Subcutaneous preadipocyte (primary cell): ENCODE measurements around the gene MEN1. TPM values are rescaled to one million over a fixed set of nuclear protein-coding genes. Genes with fewer than 3 reads are reported as not detected.

ENCODE experiments used
- total RNA-seq: library from RNA; depleted of rRNA; stranded (reverse); fragments of >200 nt; gene quantifications from 2 replicates; pipeline ENCODE4 v1.2.3, GENCODE V29; 2012

The MEN1 gene
- 20.2 and 22.1 TPM in 2 replicates for total RNA-seq

GRCh38 chr11:64810271-64810890, at the start of gene MEN1:
TSS of gene MEN1 (minus strand) at chr11:64810551. CDS start at chr11:64810109, 442 bp downstream.

GRCh38 chr11:64844330-64845128, 34.2 kb upstream of the MEN1 start, which contains the start of gene CDC42BPG:
TSS of gene CDC42BPG (minus strand) at chr11:64844653. CDS start at chr11:64844569, 84 bp downstream.

GRCh38 chr11:64803158-64803845, 7.0 kb downstream of the MEN1 start, which contains the start of gene MAP4K2:
TSS of gene MAP4K2 (minus strand) at chr11:64803214. CDS start at chr11:64803149, 65 bp downstream.

GRCh38 chr11:64778473-64779298, 31.7 kb downstream of the MEN1 start, which contains the start of gene SF1:
TSS of gene SF1 (minus strand) at chr11:64778542. CDS start at chr11:64778392, 150 bp downstream.

GRCh38 chr11:64759722-64760719, 50.3 kb downstream of the MEN1 start, which contains the start of gene PYGM:
TSS of gene PYGM (minus strand) at chr11:64759974. CDS start at chr11:64759898, 76 bp downstream.

Other genes with a start within 250 kb of the MEN1 start
- gene SLC22A12, start 219.3 kb downstream of the MEN1 start, total RNA-seq: not detected in 2 replicates
- gene NRXN2, start 87.4 kb downstream of the MEN1 start, total RNA-seq: 9.2 and 17.2 TPM in 2 replicates
- gene RASGRP2, start 66.4 kb downstream of the MEN1 start, total RNA-seq: 0.20 and 0.37 TPM in 2 replicates
- 0.37 and 0.39 TPM in 2 replicates for gene PYGM, start 50.6 kb downstream of the MEN1 start, total RNA-seq
- gene SF1, start 32.0 kb downstream of the MEN1 start, total RNA-seq: 110 and 126 TPM in 2 replicates
- 7.0 and 12.3 TPM in 2 replicates for gene MAP4K2, start 7.3 kb downstream of the MEN1 start, total RNA-seq
- under 0.01 TPM in 2 replicates for gene CDC42BPG, start 34.1 kb upstream of the MEN1 start, total RNA-seq
- 40.1 and 75.3 TPM in 2 replicates for gene EHD1, start 68.1 kb upstream of the MEN1 start, total RNA-seq
- 15.4 and 19.5 TPM in 2 replicates for gene ATG2A, start 106.7 kb upstream of the MEN1 start, total RNA-seq
- gene PPP2R5B, start 114.1 kb upstream of the MEN1 start, total RNA-seq: 5.9 and 8.2 TPM in 2 replicates
- not detected in 2 replicates for gene GPHA2, start 125.3 kb upstream of the MEN1 start, total RNA-seq
- gene MAJIN, start 161.6 kb upstream of the MEN1 start, total RNA-seq: not detected in 2 replicates
- gene BATF2, start 186.4 kb upstream of the MEN1 start, total RNA-seq: 0.37 and 0.98 TPM in 2 replicates
- 46.7 and 63.2 TPM in 2 replicates for gene ARL2, start 203.6 kb upstream of the MEN1 start, total RNA-seq
- 12.1 and 13.2 TPM in 2 replicates for gene SNX15, start 216.9 kb upstream of the MEN1 start, total RNA-seq
- gene SAC3D1, start 230.7 kb upstream of the MEN1 start, total RNA-seq: 17.6 and 19.4 TPM in 2 replicates
- 10.8 and 14.3 TPM in 2 replicates for gene NAALADL1, start 248.0 kb upstream of the MEN1 start, total RNA-seq